ENCODE measurements around the gene RBM20. TPM values are rescaled to one million over a fixed set of nuclear protein-coding genes. Genes with fewer than 3 reads are reported as not detected.

Gene RBM20
- total RNA-seq, 1 experiment from 2014 or later = 4.2 TPM

- DNase-seq (ENCODE audit: low spot score) = no peak
Measured at GRCh38 chr10:110788620-110789385, 144.7 kb downstream of the RBM20 start.

GRCh38 chr10:110789604-110790433, 145.7 kb downstream of the RBM20 start:
- DNase-seq (ENCODE audit: low spot score) = no peak

- DNase-seq (ENCODE audit: low spot score) = no peak
Measured at GRCh38 chr10:110790913-110791506, 146.9 kb downstream of the RBM20 start.

DNA sequence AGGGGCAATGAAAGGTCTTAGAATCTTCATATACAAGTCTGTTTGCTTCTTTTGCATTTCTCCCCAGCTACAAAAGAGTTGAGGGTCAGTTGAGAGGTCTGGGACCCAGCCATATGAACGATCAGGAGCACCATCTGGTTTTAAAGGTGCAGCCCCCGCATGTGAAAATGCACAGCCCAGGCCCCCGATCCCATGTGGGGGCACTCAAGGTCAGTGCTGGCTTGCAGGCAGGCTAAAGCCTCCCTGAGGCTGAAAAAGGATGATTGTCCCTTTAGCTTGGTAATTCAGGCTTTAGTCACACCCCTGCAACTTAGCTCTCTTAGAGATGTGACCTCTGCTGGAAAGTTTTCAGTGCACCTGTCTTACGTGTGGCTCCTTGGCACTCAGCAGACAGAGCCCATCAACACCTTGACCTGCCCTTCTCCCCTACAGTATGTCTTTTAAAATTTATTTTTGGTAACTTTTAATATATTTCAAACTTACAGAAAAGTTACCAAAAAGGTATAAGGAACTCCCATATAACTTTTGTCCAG, 147.5 kb downstream of the RBM20 start:
- DNase-seq (ENCODE audit: low spot score) = no peak

DNA sequence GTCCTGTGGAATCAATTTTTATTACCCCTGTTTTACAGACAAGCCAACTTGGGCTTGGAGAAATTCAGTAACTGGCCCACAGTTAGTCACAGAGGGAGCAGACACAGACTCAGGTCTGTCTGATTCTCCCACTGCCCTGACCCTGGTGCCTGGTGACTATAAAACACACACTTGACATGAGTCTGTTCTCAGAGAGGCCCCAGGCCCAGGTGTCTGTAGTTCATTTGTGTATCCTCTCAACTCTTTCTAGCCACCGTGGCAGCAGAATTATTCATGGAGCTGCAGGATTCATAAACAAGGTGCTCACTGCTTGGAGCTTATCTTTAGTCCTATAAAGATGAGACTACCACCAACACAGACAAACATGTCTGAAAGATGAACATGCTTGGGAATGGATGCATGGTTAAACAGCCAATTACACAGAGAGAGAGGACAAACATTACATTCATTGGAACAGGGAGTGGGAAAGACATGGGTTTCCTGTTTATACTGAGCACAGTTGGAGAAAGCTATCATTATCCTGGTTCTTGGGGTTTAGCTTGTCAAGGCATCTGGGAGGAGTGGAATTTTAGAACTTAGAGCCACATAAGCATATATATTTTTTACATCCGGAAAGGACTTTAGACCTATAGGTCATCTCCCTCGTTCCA, 148.5 kb downstream of the RBM20 start:
- no peak for DNase-seq (ENCODE audit: low spot score)

DNA sequence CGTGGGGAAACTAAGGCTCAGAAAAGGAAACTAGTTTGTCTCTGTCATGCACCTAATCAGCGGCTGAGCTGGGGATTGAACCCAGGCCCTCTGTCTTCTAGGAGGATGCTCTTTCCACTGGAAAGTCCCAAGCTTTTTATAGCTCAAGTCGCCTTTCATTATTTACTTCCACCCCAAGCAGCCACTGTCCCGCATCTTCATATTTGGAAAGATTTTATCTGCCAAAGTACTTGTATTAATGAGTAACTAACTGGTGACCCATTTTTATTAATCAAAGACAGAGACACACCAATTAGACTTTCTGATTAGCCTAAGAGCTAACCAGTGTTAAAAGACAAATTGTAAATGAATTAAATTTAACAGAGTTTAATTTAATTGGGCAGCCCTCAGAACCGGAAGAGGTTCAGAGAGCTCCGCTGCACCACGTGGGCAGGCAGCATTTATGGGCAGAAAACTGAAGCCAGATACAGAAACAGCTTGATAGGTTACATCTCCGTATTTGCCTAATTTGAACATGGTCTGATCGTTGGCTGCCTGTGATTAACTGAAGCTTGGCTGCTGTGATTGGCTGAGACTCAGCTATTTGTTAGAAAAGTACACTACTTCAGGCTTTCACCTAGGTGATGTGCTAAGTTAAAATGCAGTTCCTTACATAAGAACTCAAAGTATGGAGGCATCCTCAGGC, 149.1 kb downstream of the RBM20 start:
- DNase-seq (ENCODE audit: low spot score) = no peak

- DNase-seq (ENCODE audit: low spot score) = no peak
Measured at GRCh38 chr10:110793886-110794285, 149.8 kb downstream of the RBM20 start.

GRCh38 chr10:110794808-110795207, 150.7 kb downstream of the RBM20 start:
- DNase-seq (ENCODE audit: low spot score) = no peak

- DNase-seq (ENCODE audit: low spot score) = no peak
Measured at GRCh38 chr10:110797416-110797815, 153.3 kb downstream of the RBM20 start.

DNA sequence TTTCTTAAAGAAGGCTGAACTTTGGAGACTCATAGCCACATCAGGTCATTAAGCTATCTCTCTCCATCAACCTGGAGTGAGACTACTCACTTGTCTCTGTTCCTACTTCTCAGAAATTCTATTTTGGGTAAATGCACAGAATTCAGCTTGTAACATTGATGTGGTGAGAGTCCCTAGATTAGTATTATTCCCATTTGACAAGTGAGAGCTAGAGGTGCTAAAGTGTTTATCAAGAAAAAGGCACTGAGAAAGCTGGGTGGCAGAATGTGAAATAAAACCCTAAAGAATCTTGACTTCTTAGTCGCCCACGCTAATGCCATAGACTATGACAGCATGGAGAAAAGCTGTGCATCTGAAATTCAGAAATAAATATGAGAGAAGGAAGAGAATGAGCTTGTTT, 154.2 kb downstream of the RBM20 start:
- no peak for DNase-seq (ENCODE audit: low spot score)

DNA sequence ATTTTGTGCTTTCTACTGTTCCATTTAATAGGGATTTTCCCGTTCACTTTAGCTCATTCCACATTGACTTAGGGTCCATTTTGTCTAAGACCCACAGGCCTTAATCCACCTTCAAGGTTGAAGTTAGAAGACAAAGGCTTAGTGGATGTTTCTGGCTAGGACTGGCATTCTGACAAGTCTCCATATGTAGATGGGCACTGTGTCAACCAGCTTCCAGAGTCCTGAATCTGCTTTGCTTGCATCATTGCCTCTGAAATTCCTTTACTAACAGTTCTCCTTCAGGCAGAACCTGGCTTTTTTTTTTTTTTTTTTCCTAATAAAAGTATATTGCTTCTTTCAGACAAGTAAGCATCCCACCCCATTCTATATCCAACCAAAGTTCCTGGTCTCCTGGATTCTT, 158.0 kb downstream of the RBM20 start:
- DNase-seq (ENCODE audit: low spot score) = peak; percentile 80

GRCh38 chr10:110802551-110803238, 158.6 kb downstream of the RBM20 start:
- peak; percentile 98 for DNase-seq (ENCODE audit: low spot score)

GRCh38 chr10:110803239-110803749, 159.2 kb downstream of the RBM20 start:
- DNase-seq (ENCODE audit: low spot score) = no peak

DNA sequence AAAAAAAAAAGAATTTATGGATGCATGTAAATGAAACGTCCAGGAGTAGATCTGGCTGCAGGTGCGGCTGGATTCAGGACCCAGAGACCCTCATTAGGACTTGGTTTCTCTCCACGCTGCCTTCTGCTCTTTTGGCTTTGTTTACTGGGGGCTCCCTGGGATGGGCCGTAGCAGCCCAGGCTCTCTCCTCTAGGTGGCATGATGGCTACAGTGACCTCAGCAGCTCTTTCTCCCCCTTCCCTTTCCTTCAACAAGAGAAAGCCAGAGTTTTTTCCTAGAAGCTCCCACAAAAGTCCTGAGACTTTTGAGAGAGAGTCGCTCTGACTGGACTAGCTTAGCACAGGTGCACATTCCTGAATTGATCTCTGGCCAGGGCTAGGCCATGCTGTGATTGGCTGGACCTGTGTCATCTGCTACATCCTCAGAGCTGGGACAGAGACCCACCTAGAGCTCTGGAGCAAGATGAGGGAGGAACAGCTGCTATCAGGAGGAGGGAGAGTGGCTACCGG, 159.7 kb downstream of the RBM20 start:
- peak; percentile 16 for DNase-seq (ENCODE audit: low spot score)

DNA sequence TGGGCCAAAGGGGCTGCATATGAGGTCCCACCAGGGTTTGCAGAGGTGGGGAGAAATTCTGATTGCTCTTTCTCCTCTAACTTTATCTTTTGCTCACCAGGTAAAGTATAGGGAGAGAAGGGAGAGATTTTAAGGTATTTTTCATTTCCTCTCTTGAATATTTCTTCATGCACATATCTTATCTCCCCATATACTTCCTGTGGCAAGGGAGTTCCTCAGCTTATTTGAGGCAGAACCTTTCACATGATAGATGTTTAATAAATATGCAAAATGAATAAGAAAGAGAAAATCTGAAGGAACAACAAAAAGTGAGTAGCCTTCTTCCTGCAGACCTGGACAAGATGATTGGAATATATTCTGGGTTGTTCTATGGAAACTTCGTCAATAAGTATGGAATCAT, 160.2 kb downstream of the RBM20 start:
- DNase-seq (ENCODE audit: low spot score) = no peak

- DNase-seq (ENCODE audit: low spot score) = no peak
Measured at GRCh38 chr10:110805292-110805691, 161.2 kb downstream of the RBM20 start.

DNA sequence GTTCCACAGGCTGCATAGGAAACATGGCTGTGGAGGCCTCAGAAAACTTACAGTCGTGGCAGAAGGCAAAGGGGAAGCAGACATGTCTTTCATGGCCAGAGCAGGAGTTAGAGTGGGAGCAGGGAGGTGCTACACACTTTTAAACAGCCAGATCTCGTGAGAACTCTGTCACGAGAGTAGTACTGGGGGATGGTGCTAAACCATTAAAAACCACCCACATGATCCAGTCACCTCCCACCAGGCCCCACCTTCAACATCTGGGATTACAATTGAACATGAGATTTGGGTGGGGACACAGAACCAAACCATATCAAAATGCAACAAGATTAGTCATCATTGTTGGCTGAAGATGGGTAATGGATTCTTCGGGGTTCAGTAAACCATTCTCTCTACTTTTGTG, 162.2 kb downstream of the RBM20 start:
- DNase-seq (ENCODE audit: low spot score) = no peak

DNA sequence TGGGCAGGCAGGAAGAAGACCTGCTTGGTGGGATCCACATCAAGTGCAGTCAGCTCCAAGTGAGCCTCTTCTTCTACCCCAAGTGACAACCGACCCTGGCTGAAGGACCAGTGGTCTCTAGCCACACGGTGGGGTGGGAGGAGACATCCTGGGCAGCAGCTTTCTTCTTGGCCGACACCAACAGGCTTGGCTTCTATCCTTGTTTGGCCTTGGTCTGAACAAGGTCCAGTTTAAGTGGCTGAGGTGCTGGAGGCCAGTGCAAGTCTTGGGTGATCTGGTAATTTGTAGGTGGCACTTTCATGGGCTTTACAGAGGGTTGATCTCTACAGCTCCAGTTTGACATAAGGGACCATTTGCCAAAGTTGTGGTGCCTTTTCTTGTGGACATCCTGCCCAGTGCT, 164.0 kb downstream of the RBM20 start:
- DNase-seq (ENCODE audit: low spot score) = no peak

DNA sequence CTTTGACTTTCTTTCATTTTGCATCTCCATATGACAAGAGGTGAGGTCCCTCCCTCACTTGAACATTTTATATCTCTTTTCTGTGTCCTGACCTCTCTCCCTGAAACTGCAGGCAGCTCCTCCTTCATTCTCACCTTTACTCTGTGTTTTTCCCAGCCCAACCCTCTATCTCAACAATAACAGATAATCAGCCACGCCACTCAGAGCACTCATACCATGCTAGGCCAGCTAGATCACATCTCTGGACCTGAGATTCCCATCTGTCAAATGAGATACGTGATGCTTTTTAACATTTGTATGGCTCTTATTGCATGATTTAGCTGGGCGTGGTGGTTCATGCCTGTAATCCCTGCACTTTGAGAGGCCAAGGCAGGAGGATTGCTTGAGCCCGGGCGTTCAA, 164.5 kb downstream of the RBM20 start:
- no peak for DNase-seq (ENCODE audit: low spot score)

DNA sequence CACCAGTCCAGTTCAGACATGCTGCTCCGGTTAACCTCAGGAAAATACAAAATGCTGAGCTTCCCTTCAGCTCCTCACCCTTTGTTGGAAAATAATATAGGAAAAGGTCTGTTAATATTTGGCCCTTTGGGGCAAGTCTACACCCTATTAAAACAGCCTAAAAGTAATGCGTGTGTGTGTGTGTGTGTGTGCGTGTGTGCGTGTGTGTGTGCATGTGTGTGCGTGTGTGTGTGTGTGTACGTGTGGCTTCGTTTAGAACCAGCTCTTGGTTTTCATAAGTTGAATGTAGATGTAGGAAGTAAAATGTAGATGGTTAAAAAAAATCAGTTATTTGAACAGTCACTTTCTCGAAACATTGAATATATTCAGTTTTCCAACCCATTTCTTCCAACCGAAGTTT, 166.5 kb downstream of the RBM20 start:
- DNase-seq (ENCODE audit: low spot score) = no peak
